A549 treated with RU486 at 1 μM for 4 hours (cell line): ENCODE results near the gene FHL3. TPM values are rescaled to one million over a fixed set of nuclear protein-coding genes. Genes with fewer than 3 reads are reported as not detected.

Experiments used
- total RNA-seq: library from RNA; stranded (reverse); fragments of 200-300 nt; extraction: Qiagen RNA extraction; gene quantifications from 5 replicates; pipeline ENCODE4 v1.2.3, GENCODE V29; 2022; ENCODE audit warnings: low read depth

FHL3 gene, protein sequence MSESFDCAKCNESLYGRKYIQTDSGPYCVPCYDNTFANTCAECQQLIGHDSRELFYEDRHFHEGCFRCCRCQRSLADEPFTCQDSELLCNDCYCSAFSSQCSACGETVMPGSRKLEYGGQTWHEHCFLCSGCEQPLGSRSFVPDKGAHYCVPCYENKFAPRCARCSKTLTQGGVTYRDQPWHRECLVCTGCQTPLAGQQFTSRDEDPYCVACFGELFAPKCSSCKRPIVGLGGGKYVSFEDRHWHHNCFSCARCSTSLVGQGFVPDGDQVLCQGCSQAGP
- total RNA-seq, result 7.1 to 9.2 TPM (median 8.9 TPM) in 5 replicates

DNA sequence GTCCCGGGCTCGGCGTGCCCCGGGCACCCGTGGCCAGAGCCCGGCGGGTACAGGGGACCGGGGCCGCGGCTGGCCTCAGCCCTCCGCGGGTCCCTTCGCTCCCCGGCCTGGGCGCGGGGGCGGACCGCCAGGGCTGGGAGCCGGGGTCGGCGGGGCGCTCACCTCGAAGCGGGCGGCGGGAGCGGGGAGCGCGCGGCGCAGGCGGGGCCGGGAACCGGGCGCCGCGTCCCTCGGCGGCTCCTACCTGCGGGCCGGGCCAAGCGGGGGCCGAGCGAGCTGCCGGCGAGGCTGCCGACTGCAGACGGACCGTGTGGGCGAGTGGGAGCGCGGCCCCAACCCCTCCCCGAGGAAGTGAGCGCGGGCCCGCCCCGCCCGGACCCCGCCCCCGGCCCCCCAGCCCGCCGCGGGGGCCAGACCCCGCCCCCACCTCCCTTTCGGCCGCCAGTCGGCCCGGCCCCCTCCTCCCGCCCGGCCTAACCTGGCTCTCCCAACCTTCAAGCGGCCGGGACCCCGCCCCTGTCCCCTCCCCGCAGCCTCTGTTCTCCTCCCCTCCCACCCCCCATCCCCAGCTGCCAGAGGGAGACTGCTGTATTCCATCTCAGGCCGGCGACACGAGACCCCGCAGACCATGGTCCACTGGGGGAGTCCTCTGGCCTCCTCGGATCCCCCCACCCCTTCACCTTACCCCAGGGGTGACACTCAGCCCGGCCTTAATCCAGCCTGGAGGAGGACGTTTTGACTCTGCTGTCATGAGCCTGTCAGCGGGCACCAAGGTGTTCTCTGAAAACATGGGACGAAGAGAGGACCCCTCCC, at the start of gene FHL3:
TSS of gene FHL3 (minus strand) at position 320 of the 813 bp plus-strand sequence. CDS start 6,102 bp downstream, outside the sequence.

DNA sequence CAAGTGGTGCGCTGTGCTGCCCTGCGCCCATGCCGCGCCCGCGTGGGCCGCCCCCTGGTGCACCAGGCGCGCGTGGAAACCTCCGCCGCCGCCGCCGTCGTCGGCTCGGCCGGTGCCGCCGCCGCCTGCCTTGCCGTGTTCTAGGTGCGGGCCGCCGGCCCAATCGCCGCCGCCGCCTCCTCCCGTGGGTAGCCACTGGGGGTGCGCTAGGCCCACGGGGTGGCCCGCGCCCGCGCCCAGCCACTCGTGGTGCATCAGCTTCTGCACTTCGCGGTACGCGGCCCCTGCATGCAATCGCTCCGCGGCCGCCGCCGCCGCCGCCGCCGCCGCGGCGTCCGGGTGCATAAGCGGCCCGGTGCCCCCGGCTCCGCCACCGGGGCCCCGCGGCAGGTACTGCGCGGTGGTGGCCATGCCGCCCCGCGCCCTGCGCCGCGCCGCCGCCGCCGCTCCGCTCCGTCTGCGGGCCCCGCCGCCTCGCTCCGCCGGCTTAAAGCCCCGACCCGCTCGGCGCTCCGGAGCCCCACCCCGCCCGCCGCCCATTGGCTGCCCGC, 41.1 kb upstream of the FHL3 start, which contains the start of gene POU3F1:
TSS of gene POU3F1 (minus strand) at position 461 of the 551 bp plus-strand sequence. CDS start at position 411, 50 bp downstream.

DNA sequence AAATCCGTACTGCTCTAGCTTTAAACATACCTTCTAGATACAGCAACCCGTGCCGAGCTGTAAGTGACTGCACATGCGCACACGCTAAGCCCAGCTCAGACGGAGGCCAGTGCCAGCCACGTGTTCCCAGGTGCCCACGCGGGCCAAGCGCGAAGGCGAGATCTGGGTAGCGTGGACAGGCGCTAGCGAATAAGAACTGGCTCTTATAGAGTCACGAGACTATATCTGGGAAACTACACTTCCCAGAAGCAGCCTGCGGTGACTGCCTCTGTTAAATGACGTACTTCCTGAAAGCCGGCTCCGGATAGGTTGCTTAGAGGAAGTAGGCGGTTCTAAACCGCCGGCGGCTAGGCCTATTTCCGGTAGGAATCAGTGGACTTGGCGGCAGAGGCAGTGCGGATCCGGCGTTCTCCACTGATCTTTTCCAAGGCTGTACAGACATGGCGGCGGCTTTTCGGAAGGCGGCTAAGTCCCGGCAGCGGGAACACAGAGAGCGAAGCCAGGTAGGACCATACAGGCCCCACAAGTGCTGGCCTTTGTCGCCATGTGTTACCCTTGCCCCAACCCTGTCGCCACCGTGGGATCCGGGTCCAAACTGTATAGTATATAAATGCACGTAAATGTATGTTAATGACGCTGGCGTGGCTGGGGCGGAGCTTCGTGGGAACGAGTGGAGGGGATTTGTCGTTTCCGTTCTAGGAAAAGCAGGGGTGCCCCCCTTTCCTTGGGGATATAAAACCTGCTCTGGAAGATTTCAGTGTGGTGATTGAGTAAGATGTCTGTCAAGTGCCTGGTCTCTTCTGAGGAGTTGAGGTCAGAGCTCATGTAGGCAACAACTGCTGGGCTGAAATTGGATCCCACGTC, 7.3 kb upstream of the FHL3 start, which contains the start of gene UTP11:
TSS of gene UTP11 (plus strand) at position 372 of the 864 bp plus-strand sequence. CDS start at position 441, 69 bp downstream.

Other genes with a start within 250 kb of the FHL3 start
- gene EPHA10, start 240.4 kb downstream of the FHL3 start, total RNA-seq, result 0.44 to 1.2 TPM (median 0.97 TPM) in 5 replicates
- gene MANEAL, start 211.7 kb downstream of the FHL3 start, total RNA-seq, result 20.5 to 27.2 TPM (median 25.5 TPM) in 5 replicates
- 35.3 to 61.8 TPM (median 57.2 TPM) in 5 replicates for gene C1orf122, start 197.7 kb downstream of the FHL3 start, total RNA-seq
- gene YRDC, start 197.3 kb downstream of the FHL3 start, total RNA-seq, result 11.9 to 22.3 TPM (median 20.5 TPM) in 5 replicates
- 3.9 to 5.1 TPM (median 4.2 TPM) in 5 replicates for gene MTF1, start 145.9 kb downstream of the FHL3 start, total RNA-seq
- 4.3 to 5.0 TPM (median 4.6 TPM) in 5 replicates for gene INPP5B, start 58.5 kb downstream of the FHL3 start, total RNA-seq
- gene SF3A3, start 15.5 kb downstream of the FHL3 start, total RNA-seq, result 52.9 to 107 TPM (median 55.3 TPM) in 5 replicates
- gene UTP11, start 7.2 kb upstream of the FHL3 start, total RNA-seq, result 38.8 to 70.4 TPM (median 48.0 TPM) in 5 replicates
- gene POU3F1, start 41.3 kb upstream of the FHL3 start, total RNA-seq, result 0.11 TPM in 1 of 5 replicates, not detected in the others